ENCODE measurements around the gene OR2B2.
"Not testable (repeated sequence)": the region's sequence is repeated elsewhere in the genome, so short reads cannot be mapped to it uniquely, and the experiment has no call there.

The OR2B2 gene

GRCh38 chr6:27911956-27912446 is at the start of gene OR2B2:
Gene OR2B2, minus strand, starts transcription at chr6:27912396. Its CDS starts 77 bp downstream, at chr6:27912319.
- no peak for DNase-seq (ENCODE audit: low read depth in 2 of 2, low spot score in 1 of 2)

GRCh38 chr6:27957516-27957915 is 45.3 kb upstream of the OR2B2 start:
- no peak for DNase-seq (ENCODE audit: low read depth in 2 of 2, low spot score in 1 of 2)

- DNase-seq (ENCODE audit: low read depth in 2 of 2, low spot score in 1 of 2) = no peak
These were observed 44.7 kb upstream of the OR2B2 start, which contains the start of gene OR2B6 for GRCh38 chr6:27956941-27957340. Gene OR2B6, plus strand, starts transcription at chr6:27957241. Its CDS starts 0 bp downstream, at chr6:27957241.

- no peak for DNase-seq (ENCODE audit: low read depth in 2 of 2, low spot score in 1 of 2)
These were observed 38.8 kb upstream of the OR2B2 start for GRCh38 chr6:27951040-27951439.

- DNase-seq (ENCODE audit: low read depth in 2 of 2, low spot score in 1 of 2) = no peak
These were observed 36.0 kb upstream of the OR2B2 start for GRCh38 chr6:27948237-27948636.

- not testable (repeated sequence) for DNase-seq (ENCODE audit: low read depth in 2 of 2, low spot score in 1 of 2)
These were observed 30.9 kb upstream of the OR2B2 start for GRCh38 chr6:27943072-27943471.

GRCh38 chr6:27940766-27941165 is 28.6 kb upstream of the OR2B2 start:
- DNase-seq (ENCODE audit: low read depth in 2 of 2, low spot score in 1 of 2) = no peak

- DNase-seq (ENCODE audit: low read depth in 2 of 2, low spot score in 1 of 2) = no peak
These were observed 19.0 kb upstream of the OR2B2 start for GRCh38 chr6:27931209-27931608.

- not testable (repeated sequence) for DNase-seq (ENCODE audit: low read depth in 2 of 2, low spot score in 1 of 2)
These were observed 17.7 kb upstream of the OR2B2 start for GRCh38 chr6:27929930-27930329.

- DNase-seq (ENCODE audit: low read depth in 2 of 2, low spot score in 1 of 2) = not testable (repeated sequence)
These were observed 15.8 kb upstream of the OR2B2 start for GRCh38 chr6:27928041-27928440.

GRCh38 chr6:27924179-27924578 is 12.0 kb upstream of the OR2B2 start:
- no peak for DNase-seq (ENCODE audit: low read depth in 2 of 2, low spot score in 1 of 2)

GRCh38 chr6:27922949-27923348 is 10.8 kb upstream of the OR2B2 start:
- no peak for DNase-seq (ENCODE audit: low read depth in 2 of 2, low spot score in 1 of 2)

- no peak for DNase-seq (ENCODE audit: low read depth in 2 of 2, low spot score in 1 of 2)
These were observed 4.2 kb downstream of the OR2B2 start for GRCh38 chr6:27908017-27908416.

GRCh38 chr6:27902335-27903314 is 9.6 kb downstream of the OR2B2 start:
- peak; percentile 75 to 87 for DNase-seq (ENCODE audit: low read depth in 2 of 2, low spot score in 1 of 2)

GRCh38 chr6:27901801-27902200 is 10.4 kb downstream of the OR2B2 start:
- no peak for DNase-seq (ENCODE audit: low read depth in 2 of 2, low spot score in 1 of 2)

GRCh38 chr6:27900197-27900596 is 12.0 kb downstream of the OR2B2 start:
- DNase-seq (ENCODE audit: low read depth in 2 of 2, low spot score in 1 of 2) = not testable (repeated sequence)

- no peak for DNase-seq (ENCODE audit: low read depth in 2 of 2, low spot score in 1 of 2)
These were observed 12.7 kb downstream of the OR2B2 start for GRCh38 chr6:27899543-27899942.

GRCh38 chr6:27897580-27898206 is 14.5 kb downstream of the OR2B2 start:
- DNase-seq (ENCODE audit: low read depth in 2 of 2, low spot score in 1 of 2) = no peak

- no peak for DNase-seq (ENCODE audit: low read depth in 2 of 2, low spot score in 1 of 2)
These were observed 15.8 kb downstream of the OR2B2 start for GRCh38 chr6:27896398-27896796.

GRCh38 chr6:27894839-27895762 is 17.1 kb downstream of the OR2B2 start:
- DNase-seq (ENCODE audit: low read depth in 2 of 2, low spot score in 1 of 2) = no peak
